Stomach (tissue), 9 donors: ENCODE measurements around the gene IL1A. TPM values are rescaled to one million over a fixed set of nuclear protein-coding genes. Genes with fewer than 3 reads are reported as not detected.

ENCODE experiments used
- DNase-seq, 2 donors: peaks; one replicate each; pipeline versions ENCODE4 v3.0.0 to v3.0.0-alpha.2; 2013 to 2019
- H3K27ac ChIP-seq, 5 donors: fragments of 200-600 bp in 4 of 5; sonication (generic) in 4 of 5; one replicate each; pipeline ENCODE4 v1.5.1; 2013 to 2019; ENCODE audit warnings: mild to moderate bottlenecking in 1 of 5, moderate library complexity in 1 of 5
- H3K27me3 ChIP-seq, 3 donors: fragments of 200-600 bp; sonication (generic); one replicate each; pipeline ENCODE4 v1.5.1; 2017 to 2019; ENCODE audit warnings: mixed run types in 1 of 3
- H3K36me3 ChIP-seq, 4 donors: fragments of 200-600 bp; sonication (generic); 1 replicate in 3 of 4; 2 replicates in 1 of 4; pipeline ENCODE4 v1.5.1; 2016 to 2019
- H3K4me1 ChIP-seq, 4 donors: fragments of 200-600 bp; sonication (generic); one replicate each; pipeline ENCODE4 v1.5.1; 2016 to 2019
- H3K4me3 ChIP-seq, 4 donors: fragments of 200-600 bp; sonication (generic) in 3 of 4; one replicate each; pipeline ENCODE4 v1.5.1; 2016 to 2019; ENCODE audit warnings: mild to moderate bottlenecking in 1 of 4
- H3K9me3 ChIP-seq, 4 donors: fragments of 200-600 bp; sonication (generic); one replicate each; pipeline ENCODE4 v1.5.1; 2016 to 2019
- EP300 ChIP-seq: sonication (generic); formaldehyde crosslinking; IDR thresholded peaks from one replicate; pipeline ENCODE4 v1.6.1; 2017; ENCODE audit warnings: antibody characterized with exemption
- POLR2A ChIP-seq, 4 donors: fragments of 450-650 bp; IDR thresholded peaks; one replicate each; pipeline ENCODE4 v1.6.1; 2016; ENCODE audit warnings: antibody characterized with exemption in 4 of 4, control low read depth in 2 of 4, mild to moderate bottlenecking in 1 of 4, moderate library complexity in 1 of 4
- POLR2AphosphoS5 ChIP-seq, 3 donors: sonication (generic); formaldehyde crosslinking; IDR thresholded peaks; one replicate each; pipeline ENCODE4 v1.6.1; 2016; ENCODE audit warnings: antibody characterized with exemption in 3 of 3
- WGBS, 5 donors: extraction: QIAGEN DNeasy Blood & Tissue Kit in 3 of 5; methylation state at CpG; one replicate each; pipeline versions ENCODE4 v1.1.5 to v1.1.7; 2013 to 2018; 5-methylcytosine and 5-hydroxymethylcytosine counted together
- intact Hi-C: fragments of 100-400 bp; cut with DNase I; formaldehyde crosslinking; loops from one replicate; pipeline ENCODE4 v1.15.1; 2023; ENCODE audit warnings: low total_unique reads
- polyA plus RNA-seq, 3 donors: library from polyadenylated mRNA; stranded (reverse); fragments of 200-250 nt; gene quantifications; one replicate each; pipeline ENCODE4 v1.2.3, GENCODE V29; 2013
- total RNA-seq, 5 donors: library from RNA; depleted of rRNA; stranded (reverse); fragments of >200 nt; gene quantifications; one replicate each; pipeline versions ENCODE4 v1.1.0 to v1.2.3, GENCODE V29; 2014 to 2016
- TF ChIP-seq, protein P1 (sequence below), 7 experiments: fragments of 450-650 bp in 4 of 7; fragments of 200-600 bp in 3 of 7; sonication (generic) in 3 of 7; IDR thresholded peaks; one replicate each; pipeline ENCODE4 v1.5.1; 2016 to 2019; ENCODE audit warnings: antibody characterized with exemption in 7 of 7, control low read depth in 2 of 7, mild to moderate bottlenecking in 1 of 7
- donor health status: healthy with polysubstance abuse.
- donor health status: Bipolar disorder and iron deficiency.
- donor health status: healthy.

Gene IL1A
- total and polyA plus RNA-seq, 8 donors = 0.44 to 2.5 TPM; not detected in 6

- H3K9me3 ChIP-seq = no peaks in the 10 kb centered on the region
- peak in 1 of 2 donors; percentile 85 for DNase-seq
- no peak overlapping the region for H3K27ac ChIP-seq
- no peak overlapping the region for H3K4me3 ChIP-seq
- H3K36me3 ChIP-seq = no peaks in the 10 kb centered on the region
- TF ChIP-seq, protein P1, sequence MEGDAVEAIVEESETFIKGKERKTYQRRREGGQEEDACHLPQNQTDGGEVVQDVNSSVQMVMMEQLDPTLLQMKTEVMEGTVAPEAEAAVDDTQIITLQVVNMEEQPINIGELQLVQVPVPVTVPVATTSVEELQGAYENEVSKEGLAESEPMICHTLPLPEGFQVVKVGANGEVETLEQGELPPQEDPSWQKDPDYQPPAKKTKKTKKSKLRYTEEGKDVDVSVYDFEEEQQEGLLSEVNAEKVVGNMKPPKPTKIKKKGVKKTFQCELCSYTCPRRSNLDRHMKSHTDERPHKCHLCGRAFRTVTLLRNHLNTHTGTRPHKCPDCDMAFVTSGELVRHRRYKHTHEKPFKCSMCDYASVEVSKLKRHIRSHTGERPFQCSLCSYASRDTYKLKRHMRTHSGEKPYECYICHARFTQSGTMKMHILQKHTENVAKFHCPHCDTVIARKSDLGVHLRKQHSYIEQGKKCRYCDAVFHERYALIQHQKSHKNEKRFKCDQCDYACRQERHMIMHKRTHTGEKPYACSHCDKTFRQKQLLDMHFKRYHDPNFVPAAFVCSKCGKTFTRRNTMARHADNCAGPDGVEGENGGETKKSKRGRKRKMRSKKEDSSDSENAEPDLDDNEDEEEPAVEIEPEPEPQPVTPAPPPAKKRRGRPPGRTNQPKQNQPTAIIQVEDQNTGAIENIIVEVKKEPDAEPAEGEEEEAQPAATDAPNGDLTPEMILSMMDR (IDR thresholded peaks at IDR 0.05) = no peak
- TF ChIP-seq EP300 = no peak
- no peaks in the 10 kb centered on the region for H3K27me3 ChIP-seq
- intact Hi-C loops = no loop called here
- WGBS, 5 donors = 56 to 71% (median 64%) methylated on average over 1 of the region's 1 CpG
- peaks cover 0 to 8% (median 0%) of the 10 kb centered on the region in 4 donors for H3K4me1 ChIP-seq
Observed at GRCh38 chr2:112795774-112796173, 11.5 kb upstream of the IL1A start.

DNA sequence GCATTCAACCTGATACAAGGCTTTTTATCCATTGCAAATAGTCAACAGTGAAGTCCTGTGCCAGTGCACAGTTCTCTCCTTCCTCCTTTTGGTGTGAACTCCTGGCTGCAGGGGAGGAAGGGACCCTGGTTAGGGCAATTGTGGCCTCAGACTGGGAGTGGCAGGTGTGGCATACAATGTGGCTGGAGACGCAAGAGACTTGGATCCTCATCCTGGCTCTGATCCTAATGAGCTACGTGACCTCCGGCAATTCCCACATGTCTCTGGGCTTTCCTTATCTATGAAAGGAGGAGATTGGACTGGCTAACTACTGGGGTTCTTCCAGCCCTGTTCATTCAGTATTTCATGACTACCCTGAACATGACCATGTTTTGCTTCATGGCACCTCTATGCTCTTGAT, 10.5 kb upstream of the IL1A start:
- TF ChIP-seq POLR2AphosphoS5 (IDR thresholded peaks at IDR 0.05) = no peak
- TF ChIP-seq, protein P1 (IDR thresholded peaks at IDR 0.05) = no peak
- TF ChIP-seq POLR2A (IDR thresholded peaks at IDR 0.05) = no peak
- no peak for TF ChIP-seq EP300
- DNase-seq = no peak
- Histone ChIP-seq H3K27me3 (no peaks in the 10 kb centered on the region), H3K27ac (no peak overlapping the region), H3K36me3 (no peaks in the 10 kb centered on the region), H3K9me3 (no peaks in the 10 kb centered on the region), H3K4me1 (peaks cover 0 to 8% (median 0%) of the 10 kb centered on the region in 4 donors), H3K4me3 (no peak overlapping the region)
- intact Hi-C loops = no loop called here
- 35 to 60% (median 56%) methylated on average over 3 of the region's 3 CpGs for WGBS, 5 donors

DNA sequence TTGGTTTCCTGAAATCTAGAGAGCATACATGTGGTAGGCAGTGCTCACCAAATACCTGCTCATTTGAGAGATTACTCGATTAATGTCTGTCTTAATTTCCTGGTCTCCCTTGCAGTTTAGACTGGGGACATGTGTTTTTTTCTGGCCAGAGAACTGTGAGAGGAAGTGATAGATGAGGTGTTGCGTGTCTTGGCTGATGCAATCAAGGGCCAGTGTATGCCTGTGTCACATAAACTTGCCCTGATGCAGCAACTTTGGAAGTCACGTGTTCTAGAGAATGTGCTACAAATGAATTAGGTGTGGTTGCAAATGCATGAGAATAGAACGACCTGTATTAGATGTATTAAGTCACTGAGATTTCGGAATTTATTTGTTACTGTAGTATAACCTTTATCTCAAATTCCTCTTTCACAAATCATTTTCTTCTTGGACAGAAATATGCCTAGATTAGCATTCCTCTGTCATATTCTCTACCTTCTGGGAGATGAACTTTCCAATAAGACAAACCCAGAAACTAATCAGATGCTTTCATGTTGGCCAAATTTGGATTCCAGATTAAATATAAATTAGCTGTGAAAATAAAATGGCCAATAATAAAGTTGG, 9.9 kb upstream of the IL1A start:
- peak; percentile 44 to 68 for DNase-seq
- 50 to 72% (median 65%) methylated on average over 5 of the region's 5 CpGs for WGBS, 5 donors
- H3K27me3 ChIP-seq = no peaks in the 10 kb centered on the region
- no peaks in the 10 kb centered on the region for H3K36me3 ChIP-seq
- no peak overlapping the region for H3K4me3 ChIP-seq
- H3K27ac ChIP-seq = peak overlapping the region in 2 of 5 donors; percentile 30 to 49
- intact Hi-C loops = no loop called here
- TF ChIP-seq POLR2AphosphoS5 (IDR thresholded peaks at IDR 0.05) (no peak), EP300 (no peak), POLR2A (IDR thresholded peaks at IDR 0.05) (no peak)
- TF ChIP-seq, protein P1 (IDR thresholded peaks at IDR 0.05) = no peak
- peaks cover 0 to 8% (median 0%) of the 10 kb centered on the region in 4 donors for H3K4me1 ChIP-seq
- no peaks in the 10 kb centered on the region for H3K9me3 ChIP-seq

DNA sequence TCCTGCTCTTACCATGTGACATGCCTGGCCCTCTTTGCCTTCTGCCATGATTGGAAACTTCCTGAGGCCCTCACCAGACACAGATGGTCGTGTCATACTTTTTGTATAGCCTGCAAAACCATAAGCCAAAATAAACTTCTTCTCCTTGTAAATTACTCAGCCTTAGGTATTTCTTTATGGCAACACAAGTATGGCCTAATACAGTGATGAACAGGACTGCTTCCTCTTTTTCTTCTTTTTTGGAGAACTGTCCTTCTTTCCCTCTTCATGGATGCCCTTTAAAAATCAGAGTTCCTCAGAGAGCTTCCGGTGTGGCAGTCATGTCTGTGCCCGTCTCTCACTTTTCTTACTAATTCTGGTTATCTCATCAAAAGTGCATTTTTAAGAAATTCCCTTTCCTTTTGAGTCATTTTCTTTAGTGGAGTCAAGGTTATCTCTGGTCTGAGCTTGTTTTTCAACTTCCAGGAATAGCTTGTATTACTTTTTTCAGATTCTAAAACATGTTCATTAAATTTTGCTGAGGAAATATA, 9.2 kb upstream of the IL1A start:
- no peak for DNase-seq
- H3K4me1 ChIP-seq = peaks cover 0 to 8% (median 0%) of the 10 kb centered on the region in 4 donors
- WGBS, 5 donors = 67 to 78% (median 76%) methylated on average over 3 of the region's 3 CpGs
- no peak overlapping the region for H3K4me3 ChIP-seq
- H3K9me3 ChIP-seq = no peaks in the 10 kb centered on the region
- H3K27me3 ChIP-seq = no peaks in the 10 kb centered on the region
- TF ChIP-seq, protein P1 (IDR thresholded peaks at IDR 0.05) = no peak
- no peak for TF ChIP-seq EP300
- TF ChIP-seq POLR2AphosphoS5 (IDR thresholded peaks at IDR 0.05) = no peak
- no peak for TF ChIP-seq POLR2A (IDR thresholded peaks at IDR 0.05)
- no peaks in the 10 kb centered on the region for H3K36me3 ChIP-seq
- intact Hi-C loops = no loop called here
- peak overlapping the region in 2 of 5 donors; percentile 30 to 49 for H3K27ac ChIP-seq
